ENCODE results near the gene UBE3A. TPM values are rescaled to one million over a fixed set of nuclear protein-coding genes. Genes with fewer than 3 reads are reported as not detected.
"Not testable (repeated sequence)": the region's sequence is repeated elsewhere in the genome, so short reads cannot be mapped to it uniquely, and the experiment has no call there.

Gene UBE3A
- polyA plus RNA-seq, 6 donors from 2014 or later = 118 to 176 (median 127) TPM

GRCh38 chr15:25433118-25433865 is 5.5 kb downstream of the UBE3A start:
- DNase-seq (no peak), ATAC-seq (ENCODE audit: low read depth in 2 of 2) (no peak)
- Mint-ChIP-seq H3K27ac (peak overlapping the region in 2 of 6 donors; percentile 7 to 49), H3K9me3 (no peaks in the 10 kb centered on the region), H3K36me3 (no peaks in the 10 kb centered on the region), H3K27me3 (no peaks in the 10 kb centered on the region), H3K4me1 (peaks cover 43 to 80% (median 54%) of the 10 kb centered on the region in 3 donors), H3K4me3 (no peak overlapping the region)

GRCh38 chr15:25431836-25432561 is 6.8 kb downstream of the UBE3A start:
- Mint-ChIP-seq H3K36me3 (no peaks in the 10 kb centered on the region), H3K4me3 (no peak overlapping the region), H3K4me1 (peaks cover 42 to 80% (median 59%) of the 10 kb centered on the region in 3 donors), H3K9me3 (no peaks in the 10 kb centered on the region), H3K27ac (peak overlapping the region in 1 of 6 donors; percentile 55), H3K27me3 (no peaks in the 10 kb centered on the region)
- ATAC-seq (ENCODE audit: low read depth in 2 of 2) (no peak), DNase-seq (no peak)

- ATAC-seq (ENCODE audit: low read depth in 2 of 2) (no peak), DNase-seq (no peak)
- Mint-ChIP-seq H3K27me3 (no peaks in the 10 kb centered on the region), H3K4me3 (peak overlapping the region in 1 of 8 donors; percentile 35), H3K9me3 (peaks cover 0 to 8% (median 4%) of the 10 kb centered on the region in 7 donors), H3K36me3 (peaks cover 0 to 10% of the 10 kb centered on the region in 2 donors), H3K4me1 (peaks cover 41 to 75% (median 50%) of the 10 kb centered on the region in 3 donors), H3K27ac (no peak overlapping the region)
These were observed 11.0 kb downstream of the UBE3A start for GRCh38 chr15:25427861-25428260.

DNA sequence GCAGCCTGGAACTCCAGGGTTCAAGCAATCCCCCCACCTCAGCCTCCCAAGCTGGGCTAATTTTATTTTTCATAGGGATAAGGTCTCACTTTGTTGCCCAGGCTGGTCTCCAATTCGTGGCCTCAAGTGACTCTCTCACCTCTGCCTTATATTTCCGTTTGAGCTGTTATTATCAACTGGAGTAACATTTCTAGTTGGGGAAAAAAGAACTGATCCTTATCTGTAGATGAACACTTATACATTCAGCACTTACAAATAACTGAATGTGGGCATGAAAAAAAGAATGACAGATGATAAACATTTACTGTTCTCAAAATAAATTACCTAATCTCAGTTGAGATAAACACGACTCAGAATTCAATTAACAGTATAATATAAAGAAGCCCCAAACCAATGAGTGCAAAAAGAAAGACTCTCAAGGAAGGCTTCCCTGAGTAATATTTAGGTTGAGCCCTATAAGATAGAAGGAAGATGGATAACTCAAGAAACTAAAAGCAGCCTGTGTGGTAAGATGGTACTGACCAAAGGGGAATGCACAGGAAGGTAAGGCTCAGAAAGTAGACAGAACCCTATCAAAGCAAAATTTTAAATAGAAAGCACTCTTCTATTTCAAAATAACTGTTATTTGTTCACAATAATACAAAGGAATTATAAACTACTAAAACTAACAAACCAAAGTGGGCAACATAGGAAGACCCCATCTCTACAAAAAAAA is 11.8 kb downstream of the UBE3A start:
- peaks cover 36 to 71% (median 48%) of the 10 kb centered on the region in 3 donors for H3K4me1 Mint-ChIP-seq
- ATAC-seq (ENCODE audit: low read depth in 2 of 2) = no peak
- peak overlapping the region in 1 of 8 donors; percentile 25 for H3K4me3 Mint-ChIP-seq

GRCh38 chr15:25424073-25424472 is 14.8 kb downstream of the UBE3A start:
- Mint-ChIP-seq H3K4me1 (peaks cover 43 to 63% (median 49%) of the 10 kb centered on the region in 3 donors), H3K9me3 (peaks cover 2 to 18% (median 12%) of the 10 kb centered on the region in 7 donors), H3K27me3 (no peaks in the 10 kb centered on the region), H3K36me3 (peaks cover 14 to 23% of the 10 kb centered on the region in 2 donors), H3K4me3 (peak overlapping the region in 1 of 8 donors; percentile 17), H3K27ac (peak overlapping the region in 2 of 6 donors; percentile 63 to 68)
- ATAC-seq (ENCODE audit: low read depth in 2 of 2) (peak in 1 of 2 donors; percentile 48), DNase-seq (no peak)

More for the DNA sequence above, 11.8 kb downstream of the UBE3A start:
- no peak for DNase-seq
- H3K36me3 Mint-ChIP-seq = peaks cover 1 to 10% of the 10 kb centered on the region in 2 donors
- no peaks in the 10 kb centered on the region for H3K27me3 Mint-ChIP-seq
- peaks cover 0 to 8% (median 4%) of the 10 kb centered on the region in 7 donors for H3K9me3 Mint-ChIP-seq
- no peak overlapping the region for H3K27ac Mint-ChIP-seq

GRCh38 chr15:25422021-25422420 is 16.8 kb downstream of the UBE3A start:
- H3K27ac Mint-ChIP-seq = no peak overlapping the region

DNA sequence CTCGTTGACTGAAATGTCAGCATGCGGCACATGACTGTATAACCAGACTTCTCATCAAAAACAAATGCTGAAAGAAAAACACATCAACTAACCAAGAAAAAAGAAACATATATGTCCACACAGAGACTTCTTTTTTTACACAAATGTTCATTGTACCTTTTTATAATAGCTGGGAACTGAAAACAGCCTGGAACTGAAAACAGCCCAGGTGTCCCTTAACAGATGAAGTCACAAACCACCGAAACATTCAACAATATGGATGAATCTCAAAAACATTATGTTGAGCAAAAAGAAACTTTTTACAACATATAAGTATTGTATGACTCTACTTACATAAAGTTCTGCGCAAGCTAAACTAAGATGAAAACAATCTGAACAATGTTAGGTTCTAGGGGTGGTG is 20.6 kb downstream of the UBE3A start:
- Mint-ChIP-seq H3K36me3 (peaks cover 16 to 24% of the 10 kb centered on the region in 2 donors), H3K4me3 (peak overlapping the region in 1 of 8 donors; percentile 6), H3K27me3 (no peaks in the 10 kb centered on the region), H3K9me3 (peaks cover 3 to 32% (median 11%) of the 10 kb centered on the region in 7 donors), H3K27ac (no peak overlapping the region), H3K4me1 (peaks cover 53 to 63% (median 58%) of the 10 kb centered on the region in 3 donors)
- ATAC-seq (ENCODE audit: low read depth in 2 of 2) (no peak), DNase-seq (no peak)

More at GRCh38 chr15:25422021-25422420, 16.8 kb downstream of the UBE3A start:
- Mint-ChIP-seq H3K36me3 (peaks cover 24 to 27% of the 10 kb centered on the region in 2 donors), H3K4me3 (no peak overlapping the region), H3K27me3 (no peaks in the 10 kb centered on the region), H3K9me3 (peaks cover 6 to 32% (median 16%) of the 10 kb centered on the region in 7 donors), H3K4me1 (peaks cover 39 to 59% (median 47%) of the 10 kb centered on the region in 3 donors)
- no peak for DNase-seq
- no peak for ATAC-seq (ENCODE audit: low read depth in 2 of 2)

DNA sequence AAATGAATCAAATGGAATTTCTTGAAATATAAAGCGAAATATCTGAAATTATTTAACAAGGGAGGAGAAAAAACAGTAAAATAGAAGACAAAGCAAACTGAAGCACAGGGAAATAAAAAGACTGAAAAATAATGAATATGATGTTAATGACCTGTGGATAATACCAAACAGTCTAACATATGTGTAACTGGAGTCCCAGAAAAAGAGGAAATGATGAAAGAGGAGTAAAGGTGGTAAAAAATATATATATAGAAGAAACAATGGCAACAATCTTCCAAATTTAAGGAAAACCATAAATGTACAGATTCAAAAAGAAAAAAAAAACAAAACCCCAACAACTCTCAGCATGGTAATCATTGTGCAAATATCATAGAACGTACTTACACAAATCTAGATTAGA is 21.2 kb downstream of the UBE3A start:
- DNase-seq (no peak), ATAC-seq (ENCODE audit: low read depth in 2 of 2) (no peak)
- Mint-ChIP-seq H3K36me3 (peaks cover 16 to 24% of the 10 kb centered on the region in 2 donors), H3K4me3 (no peak overlapping the region), H3K9me3 (peaks cover 3 to 32% (median 11%) of the 10 kb centered on the region in 7 donors), H3K27ac (peak overlapping the region in 4 of 6 donors; percentile 8 to 89 (median 44)), H3K27me3 (no peaks in the 10 kb centered on the region), H3K4me1 (peaks cover 54 to 68% (median 63%) of the 10 kb centered on the region in 3 donors)

- Mint-ChIP-seq H3K27me3 (no peaks in the 10 kb centered on the region), H3K27ac (peak overlapping the region in 2 of 6 donors; percentile 13 to 67), H3K4me3 (peak overlapping the region in 1 of 8 donors; percentile 19), H3K36me3 (peaks cover 16 to 19% of the 10 kb centered on the region in 2 donors), H3K4me1 (peaks cover 50 to 64% (median 60%) of the 10 kb centered on the region in 3 donors), H3K9me3 (peaks cover 3 to 32% (median 11%) of the 10 kb centered on the region in 7 donors)
- DNase-seq (no peak), ATAC-seq (ENCODE audit: low read depth in 2 of 2) (peak in 1 of 2 donors; percentile 41)
These were observed 22.1 kb downstream of the UBE3A start for GRCh38 chr15:25416693-25417092.

DNA sequence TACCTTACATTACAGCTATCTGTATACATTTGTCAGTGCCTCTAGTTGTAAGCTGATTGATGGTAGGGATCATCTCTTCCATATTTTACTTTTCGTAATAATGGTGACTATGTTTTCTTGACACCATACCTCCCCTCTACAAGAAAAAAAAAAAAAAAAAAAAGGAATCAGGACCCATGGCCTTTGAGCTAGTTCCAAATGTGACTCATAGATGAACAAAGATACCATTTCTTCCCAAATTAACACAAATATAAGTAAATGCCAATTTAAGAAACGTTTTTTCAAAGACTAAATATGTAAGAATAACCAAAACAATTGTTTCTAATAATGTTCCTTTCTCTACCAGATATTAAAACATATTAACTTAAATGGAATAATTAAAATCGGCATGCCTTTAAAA is 23.1 kb downstream of the UBE3A start:
- H3K27ac Mint-ChIP-seq = no peak overlapping the region
- H3K27me3 Mint-ChIP-seq = no peaks in the 10 kb centered on the region
- no peak overlapping the region for H3K4me3 Mint-ChIP-seq
- peaks cover 8 to 10% of the 10 kb centered on the region in 2 donors for H3K36me3 Mint-ChIP-seq
- DNase-seq (no peak), ATAC-seq (ENCODE audit: low read depth in 2 of 2) (no peak)
- peaks cover 51 to 69% (median 68%) of the 10 kb centered on the region in 3 donors for H3K4me1 Mint-ChIP-seq
- H3K9me3 Mint-ChIP-seq = peaks cover 3 to 32% (median 10%) of the 10 kb centered on the region in 7 donors

- no peak for ATAC-seq (ENCODE audit: low read depth in 2 of 2)
- H3K9me3 Mint-ChIP-seq = peaks cover 3 to 30% (median 8%) of the 10 kb centered on the region in 7 donors
- H3K4me1 Mint-ChIP-seq = peaks cover 51 to 70% (median 69%) of the 10 kb centered on the region in 3 donors
- no peak for DNase-seq
- peak overlapping the region in 4 of 6 donors; percentile 8 to 57 (median 48) for H3K27ac Mint-ChIP-seq
- H3K36me3 Mint-ChIP-seq = peaks cover 8 to 10% of the 10 kb centered on the region in 2 donors
- H3K27me3 Mint-ChIP-seq = no peaks in the 10 kb centered on the region
- peak overlapping the region in 2 of 8 donors; percentile 7 to 35 for H3K4me3 Mint-ChIP-seq
These were observed 23.6 kb downstream of the UBE3A start for GRCh38 chr15:25415217-25415616.

- Mint-ChIP-seq H3K36me3 (peaks cover 0 to 8% of the 10 kb centered on the region in 2 donors), H3K9me3 (peaks cover 0 to 2% (median 0%) of the 10 kb centered on the region in 7 donors), H3K27me3 (no peaks in the 10 kb centered on the region), H3K4me3 (peak overlapping the region in 2 of 8 donors; percentile 31 to 65), H3K27ac (no peak overlapping the region), H3K4me1 (peaks cover 44 to 65% (median 61%) of the 10 kb centered on the region in 3 donors)
- no peak for ATAC-seq (ENCODE audit: low read depth in 2 of 2)
- DNase-seq = no peak
These were observed 28.2 kb downstream of the UBE3A start for GRCh38 chr15:25410649-25411048.

DNA sequence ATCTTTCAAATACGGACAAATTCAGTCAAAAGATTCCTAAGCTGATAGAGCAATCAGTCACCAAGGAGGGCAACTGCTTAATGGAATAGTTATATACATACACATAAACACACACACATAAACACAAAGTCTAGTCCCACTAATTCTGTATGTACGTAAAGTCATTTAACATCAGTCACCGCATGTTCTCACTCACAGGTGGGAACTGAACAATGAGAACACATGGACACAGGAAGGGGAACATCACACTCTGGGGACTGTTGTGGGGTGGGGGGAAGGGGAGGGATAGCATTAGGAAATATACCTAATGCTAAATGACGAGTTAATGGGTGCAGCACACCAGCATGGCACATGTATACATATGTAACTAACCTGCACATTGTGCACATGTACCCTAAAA is 29.1 kb downstream of the UBE3A start:
- H3K36me3 Mint-ChIP-seq; H3K9me3 Mint-ChIP-seq; DNase-seq; H3K27me3 Mint-ChIP-seq; ATAC-seq (ENCODE audit: low read depth in 2 of 2): not testable (repeated sequence)
- peaks cover 40 to 64% (median 55%) of the 10 kb centered on the region in 3 donors for H3K4me1 Mint-ChIP-seq
- H3K27ac Mint-ChIP-seq = peak overlapping the region in 1 of 6 donors; percentile 17
- H3K4me3 Mint-ChIP-seq = peak overlapping the region in 2 of 8 donors; percentile 16 to 28
